DND-41 (cell line): ENCODE data around the gene FRMD8.
A peak's percentile ranks its signal among the peaks of the same experiment; 100 is the strongest.

Source experiments
- ATAC-seq: fragments of 200-7000 bp; cut with Tn5 transposase; 3 replicates; pipeline ENCODE4 v1.9.1; 2021; ENCODE audit warnings: low read depth; ENCODE audit not compliant: insufficient read depth
- DNase-seq: peaks from one replicate; pipeline ENCODE4 v3.0.0-alpha.2; 2020
- H2AFZ ChIP-seq: 2 replicates; pipeline ENCODE4 v1.6.0; 2012; ENCODE audit warnings: low read depth, low read length
- H3K27ac ChIP-seq: 2 replicates; pipeline ENCODE4 v1.5.1; 2012; ENCODE audit warnings: low read length, inconsistent platforms
- H3K27me3 ChIP-seq: fragments of 200-600 bp; sonication (generic); 2 replicates; pipeline ENCODE4 v1.6.0; 2012; ENCODE audit warnings: low read length, mild to moderate bottlenecking, inconsistent platforms; ENCODE audit not compliant: insufficient read depth, poor library complexity
- H3K36me3 ChIP-seq: 2 replicates; pipeline ENCODE4 v1.5.1; 2012; ENCODE audit warnings: low read length, inconsistent platforms; ENCODE audit not compliant: insufficient read depth
- H3K4me1 ChIP-seq: 2 replicates; pipeline ENCODE4 v1.5.1; 2012; ENCODE audit warnings: mild to moderate bottlenecking, low read length; ENCODE audit not compliant: insufficient read depth
- H3K4me2 ChIP-seq: 2 replicates; pipeline ENCODE4 v1.6.0; 2012; ENCODE audit warnings: mild to moderate bottlenecking, moderate library complexity, low read length, inconsistent platforms; ENCODE audit not compliant: insufficient read depth
- H3K4me3 ChIP-seq, 2 experiments: fragments of 200-600 bp in 1 of 2; shearing (Covaris generic) in 1 of 2; 2 replicates each; pipeline ENCODE4 v1.5.1; 2012 to 2016; ENCODE audit warnings: inconsistent platforms in 2 of 2, low read length in 2 of 2, mild to moderate bottlenecking in 2 of 2, low read depth in 1 of 2, moderate library complexity in 1 of 2
- H3K79me2 ChIP-seq: 2 replicates; pipeline ENCODE4 v1.6.0; 2012; ENCODE audit warnings: low read length, inconsistent platforms; ENCODE audit not compliant: insufficient read depth
- H3K9ac ChIP-seq: 2 replicates; pipeline ENCODE4 v1.6.0; 2012; ENCODE audit warnings: low read depth, mild to moderate bottlenecking, inconsistent platforms, low read length, moderate library complexity
- H3K9me3 ChIP-seq: 2 replicates; pipeline ENCODE4 v1.5.1; 2012; ENCODE audit warnings: low read length, moderate library complexity, mild to moderate bottlenecking, inconsistent platforms; ENCODE audit not compliant: insufficient read depth, severe bottlenecking
- H4K20me1 ChIP-seq: 2 replicates; pipeline ENCODE4 v1.6.0; 2012; ENCODE audit warnings: low read length; ENCODE audit not compliant: insufficient read depth
- CTCF ChIP-seq: IDR thresholded peaks from 2 replicates; pipeline ENCODE4 v1.5.1; 2012; ENCODE audit warnings: borderline replicate concordance, low read length, moderate library complexity, mild to moderate bottlenecking; ENCODE audit not compliant: poor library complexity, severe bottlenecking; ENCODE audit errors: extremely low read depth
- EZH2 ChIP-seq: IDR thresholded peaks from 3 replicates; pipeline ENCODE4 v1.6.1; 2012; ENCODE audit warnings: borderline replicate concordance, low read depth, mild to moderate bottlenecking, moderate library complexity, low read length, inconsistent platforms; ENCODE audit not compliant: severe bottlenecking

The FRMD8 gene

GRCh38 chr11:65382033-65382803 lies 4.2 kb upstream of the FRMD8 start, which contains the start of gene SLC25A45:
Gene SLC25A45 (minus strand): TSS chr11:65382646. CDS start chr11:65381951, 695 bp downstream.
- Histone ChIP-seq H3K27me3 (no peaks in the 10 kb centered on the region), H3K4me1 (peaks cover 63% of the 10 kb centered on the region), H3K79me2 (peaks cover 40% of the 10 kb centered on the region), H4K20me1 (no peaks in the 10 kb centered on the region), H3K4me3 (peak within 1 kb of the TSS; percentile 20 to 65; a peak in 3 of 4 replicates), H2AFZ (peak within 1 kb of the TSS; percentile 82), H3K4me2 (peak within 1 kb of the TSS; percentile 91), H3K36me3 (no peaks in the 10 kb centered on the region; the same call in 1 of the 2 replicates), H3K27ac (peak within 1 kb of the TSS; percentile 86), H3K9ac (peak within 1 kb of the TSS; percentile 74), H3K9me3 (no peaks in the 10 kb centered on the region)
- DNase-seq, result peak; percentile 92
- ATAC-seq, result peak; percentile 83
- peak; percentile 86 for TF ChIP-seq CTCF
- no peak for TF ChIP-seq EZH2

- TF ChIP-seq CTCF (no peak), EZH2 (no peak)
- H3K4me1 ChIP-seq, result peaks cover 69% of the 10 kb centered on the region
- H3K36me3 ChIP-seq, result no peaks in the 10 kb centered on the region; the same call in 1 of the 2 replicates
- H3K4me3 ChIP-seq, result peak overlapping the region; percentile 20 to 65; a peak in 3 of 4 replicates
- ATAC-seq (no peak), DNase-seq (no peak)
- peaks cover 46% of the 10 kb centered on the region for H3K79me2 ChIP-seq
- peak overlapping the region; percentile 74 for H3K9ac ChIP-seq
- no peaks in the 10 kb centered on the region for H3K27me3 ChIP-seq
- peak overlapping the region; percentile 91 for H3K4me2 ChIP-seq
- no peaks in the 10 kb centered on the region for H3K9me3 ChIP-seq
- peak overlapping the region; percentile 82 for H2AFZ ChIP-seq
- H4K20me1 ChIP-seq, result no peaks in the 10 kb centered on the region
- H3K27ac ChIP-seq, result peak overlapping the region; percentile 86
Measured at GRCh38 chr11:65382804-65383368, 3.6 kb upstream of the FRMD8 start.

GRCh38 chr11:65383778-65384177 lies 2.7 kb upstream of the FRMD8 start:
- no peak overlapping the region for H2AFZ ChIP-seq
- peak overlapping the region; percentile 28 for H3K27ac ChIP-seq
- H3K4me3 ChIP-seq, result no peak overlapping the region
- H3K79me2 ChIP-seq, result peaks cover 55% of the 10 kb centered on the region
- H3K36me3 ChIP-seq, result peaks cover 8% of the 10 kb centered on the region
- no peaks in the 10 kb centered on the region for H3K9me3 ChIP-seq
- DNase-seq, result no peak
- H3K9ac ChIP-seq, result peak overlapping the region; percentile 74; the same call in 1 of the 2 replicates
- TF ChIP-seq EZH2 (no peak), CTCF (no peak)
- no peaks in the 10 kb centered on the region for H3K27me3 ChIP-seq
- no peaks in the 10 kb centered on the region; the same call in 1 of the 2 replicates for H4K20me1 ChIP-seq
- no peak for ATAC-seq
- peak overlapping the region; percentile 91 for H3K4me2 ChIP-seq
- H3K4me1 ChIP-seq, result peaks cover 78% of the 10 kb centered on the region
